HepG2 (cell line): ENCODE results near the gene CDKL5. TPM values are rescaled to one million over a fixed set of nuclear protein-coding genes. Genes with fewer than 3 reads are reported as not detected.

ENCODE experiments used
- ATAC-seq: fragments of 200-7000 bp; cut with Tn5 transposase; 3 replicates; pipeline ENCODE4 v1.9.1; 2020; ENCODE audit warnings: mild to moderate bottlenecking, moderate library complexity
- BruUV-seq: library from RNA; stranded (reverse); fragments of 400-500 nt; replicated peaks from 2 replicates; lab custom pipeline; 2021; lab: Mats Ljungman, UMichigan
- CTCF ChIA-PET: fragments of 300-600 bp; formaldehyde crosslinking; extraction: SDS; loops from one replicate; lab custom pipeline; 2021; ENCODE audit warnings: low total read pairs, inconsistent platforms, low intra/inter-chr PET ratio; lab: Yijun Ruan, JAX
- POLR2A ChIA-PET: fragments of 350-600 bp; sonication (Branson Sonifier 250); formaldehyde crosslinking; loops from one replicate; lab custom pipeline; 2020; ENCODE audit warnings: antibody characterized with exemption, inconsistent platforms; lab: Yijun Ruan, JAX
- DNase-seq: peaks from one replicate; pipeline ENCODE4 v3.0.0-alpha.2; 2015; ENCODE audit warnings: low spot score
- FAIRE-seq: peaks from 3 replicates; lab custom pipeline; 2011; peaks lifted over from hg19 to GRCh38; lab: Jason Lieb, UNC
- H2AFZ ChIP-seq: one replicate; pipeline ENCODE4 v1.6.1; 2011; ENCODE audit warnings: low read length, inconsistent platforms
- H3K27ac ChIP-seq: fragments of 300-600 bp; 3 replicates; pipeline ENCODE4 v1.8.0; 2011; ENCODE audit warnings: mixed run types, mild to moderate bottlenecking, mixed read lengths, low read length, inconsistent platforms; ENCODE audit not compliant: insufficient read depth; ENCODE audit errors: extremely low read length
- H3K27me3 ChIP-seq, 2 experiments: fragments of 200-600 bp in 1 of 2; 2 replicates in 1 of 2; 3 replicates in 1 of 2; pipeline versions ENCODE4 v1.6.0 to v1.8.0; 2011; ENCODE audit warnings: low read length in 2 of 2, mild to moderate bottlenecking in 2 of 2, moderate library complexity in 2 of 2, inconsistent platforms in 1 of 2; ENCODE audit not compliant: insufficient read depth in 2 of 2, control insufficient read depth in 1 of 2
- H3K36me3 ChIP-seq, 2 experiments: fragments of 200-600 bp in 1 of 2; replicated peaks in 1 of 2; 2 replicates in 1 of 2; 3 replicates in 1 of 2; pipeline versions ENCODE4 v1.5.1 to v1.8.0; 2011; ENCODE audit warnings: low read length in 2 of 2, inconsistent platforms in 1 of 2; ENCODE audit not compliant: insufficient read depth in 2 of 2, control insufficient read depth in 1 of 2
- H3K4me1 ChIP-seq: 2 replicates; pipeline ENCODE4 v1.5.1; 2012; ENCODE audit warnings: low read length, inconsistent platforms; ENCODE audit not compliant: insufficient read depth
- H3K4me2 ChIP-seq: 2 replicates; pipeline ENCODE4 v1.6.0; 2011; ENCODE audit warnings: low read depth, low read length, inconsistent platforms
- H3K4me3 ChIP-seq, 3 experiments: fragments of 200-600 bp in 1 of 3; sonication (generic), shearing (Covaris generic) in 1 of 3; replicated peaks in 1 of 3; 2 replicates each; pipeline ENCODE4 v1.5.1; 2011 to 2016; ENCODE audit warnings: low read length in 3 of 3, inconsistent platforms in 2 of 3, low read depth in 2 of 3, mild to moderate bottlenecking in 2 of 3, control low read depth in 1 of 3, mixed read lengths in 1 of 3; ENCODE audit not compliant: insufficient read depth in 1 of 3
- H3K79me2 ChIP-seq: one replicate; pipeline ENCODE4 v1.6.1; 2011; ENCODE audit warnings: low read length, inconsistent platforms; ENCODE audit not compliant: insufficient read depth
- H3K9ac ChIP-seq: 2 replicates; pipeline ENCODE4 v1.6.0; 2011; ENCODE audit warnings: mild to moderate bottlenecking, low read depth, low read length, inconsistent platforms; ENCODE audit not compliant: insufficient read depth
- H3K9me3 ChIP-seq: 2 replicates; pipeline ENCODE4 v1.5.1; 2012; ENCODE audit warnings: mild to moderate bottlenecking, low read length
- H4K20me1 ChIP-seq: 2 replicates; pipeline ENCODE4 v1.6.0; 2011; ENCODE audit warnings: inconsistent platforms, mild to moderate bottlenecking, low read length, moderate library complexity; ENCODE audit not compliant: insufficient read depth
- NCOA1 ChIP-seq: sonication (generic); formaldehyde crosslinking; IDR thresholded peaks from 2 replicates; pipeline ENCODE4 v1.9.0; 2021; ENCODE audit warnings: missing genetic modification reagents
- PCBP2 ChIP-seq: fragments of 200-400 bp; formaldehyde crosslinking; optimal IDR thresholded peaks from 2 replicates; pipeline ENCODE3; 2018; ENCODE audit warnings: low read length, low read depth; ENCODE audit not compliant: poor library complexity, severe bottlenecking
- SMC3 ChIP-seq: IDR thresholded peaks from 2 replicates; pipeline ENCODE4 v1.6.1; 2011; ENCODE audit warnings: low read length, improper control_type of control experiment
- STAG1 ChIP-seq: sonication (generic); formaldehyde crosslinking; IDR thresholded peaks from 2 replicates; pipeline ENCODE4 v1.4.0; 2020; ENCODE audit warnings: missing genetic modification reagents
- TSC22D2 ChIP-seq: sonication (generic); formaldehyde crosslinking; IDR thresholded peaks from 2 replicates; pipeline ENCODE4 v1.5.1; 2020; ENCODE audit warnings: missing genetic modification reagents, mild to moderate bottlenecking, borderline replicate concordance
- ZNF24 ChIP-seq: fragments of 450-650 bp; IDR thresholded peaks from 2 replicates; pipeline ENCODE4 v1.6.1; 2017; ENCODE audit warnings: antibody characterized with exemption, mild to moderate bottlenecking
- ZNF557 ChIP-seq: sonication (generic); formaldehyde crosslinking; IDR thresholded peaks from 2 replicates; pipeline ENCODE4 v1.4.0; 2020; ENCODE audit warnings: missing genetic modification reagents
- ZNF792 ChIP-seq: IDR thresholded peaks from 2 replicates; pipeline ENCODE4 v1.6.1; 2016
- WGBS: methylation state at CpG from one replicate; pipeline ENCODE4 v1.1.6; 2017; ENCODE audit warnings: low lambda C conversion rate; 5-methylcytosine and 5-hydroxymethylcytosine counted together
- in situ Hi-C: cut with HindIII; loops from 2 replicates; pipeline ENCODE4 v1.10.0; 2017; ENCODE audit warnings: low pct_unique_long_range_greater_than_20kb; ENCODE audit not compliant: extremely low pct_ligation_motif_present
- intact Hi-C: fragments of 100-400 bp; cut with micrococcal nuclease; formaldehyde crosslinking; loops from one replicate; pipeline ENCODE4 v1.10.0; 2022; ENCODE audit not compliant: unreplicated experiment
- polyA plus RNA-seq, 8 experiments: library from polyadenylated mRNA; depleted of rRNA in 3 of 8; stranded (reverse) in 7 of 8; unstranded in 1 of 8; fragments of >200 nt; fragmentation: Illumina TruSeq in 4 of 8; extraction: Trizol in 4 of 8; gene quantifications; 2 replicates each; pipeline versions ENCODE4 v1.2.1 to v1.2.3, GENCODE V29; 2011 to 2016; ENCODE audit warnings: low read depth in 4 of 8, missing spikeins in 1 of 8, mixed read lengths in 1 of 8; ENCODE audit not compliant: insufficient read depth in 1 of 8
- total RNA-seq, 5 experiments: library from RNA; depleted of rRNA; stranded (reverse); fragments of >200 nt; fragmentation: Illumina TruSeq; extraction: Trizol; gene quantifications; 2 replicates each; pipeline ENCODE4 v1.2.3, GENCODE V29; 2016; ENCODE audit warnings: low read depth in 1 of 5
- TF ChIP-seq, protein P1 (sequence below): sonication (generic); formaldehyde crosslinking; IDR thresholded peaks from 2 replicates; pipeline ENCODE4 v1.5.1; 2020; ENCODE audit warnings: missing genetic modification reagents, mild to moderate bottlenecking, borderline replicate concordance
- TF ChIP-seq, protein P2 (sequence below): sonication (generic); formaldehyde crosslinking; IDR thresholded peaks from 2 replicates; pipeline ENCODE4 v1.9.0; 2021; ENCODE audit warnings: missing genetic modification reagents, borderline replicate concordance
- TF ChIP-seq, protein P3 (sequence below): sonication (generic); formaldehyde crosslinking; IDR thresholded peaks from 2 replicates; pipeline ENCODE4 v1.5.0; 2020; ENCODE audit warnings: mild to moderate bottlenecking, missing genetic modification reagents, moderate library complexity

The CDKL5 gene
- total and polyA plus RNA-seq, 2 of the 13 experiments (the other 11 are each of a cell fraction or from before 2014, with no cell fraction given) = 2.8 to 7.0 TPM

DNA sequence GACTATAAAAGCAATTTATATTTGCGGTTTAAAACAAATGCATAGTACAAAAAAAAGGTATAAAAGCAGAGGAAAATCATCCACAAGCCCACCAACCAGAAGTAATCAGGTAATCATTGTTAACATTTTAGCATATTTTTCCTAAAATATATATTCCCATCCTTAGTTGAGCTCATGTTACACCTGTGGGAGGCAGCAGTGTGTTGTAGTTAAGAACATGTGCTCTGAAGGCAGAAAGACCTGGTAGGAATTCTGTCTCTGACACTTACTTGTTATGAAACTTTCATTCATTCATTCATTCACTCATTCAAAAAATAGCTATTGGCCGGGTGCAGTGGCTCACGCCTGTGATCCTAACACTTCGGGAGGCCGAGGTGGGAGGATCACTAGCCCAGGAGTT is 15.4 kb upstream of the CDKL5 start:
- in situ Hi-C loops (no loop called here), intact Hi-C loops (no loop called here)
- ChIA-PET CTCF (no interaction called here), POLR2A (no interaction called here)
- Histone ChIP-seq H3K79me2 (no peaks in the 10 kb centered on the region), H3K9me3 (no peaks in the 10 kb centered on the region), H3K4me2 (no peak overlapping the region), H3K4me3 (no peak overlapping the region), H3K36me3 (no peaks in the 10 kb centered on the region), H3K27ac (no peak overlapping the region), H3K27me3 (no peaks in the 10 kb centered on the region), H3K9ac (no peak overlapping the region), H3K4me1 (0 out of 2 replicates have a peak, but pooled peaks cover under 1% of the 10 kb centered on the region), H4K20me1 (no peaks in the 10 kb centered on the region), H2AFZ (no peak overlapping the region)
- TF ChIP-seq ZNF792 (CRISPR knock-in tag) (no peak), TSC22D2 (CRISPR knock-in tag) (no peak), ZNF24 (peak; percentile 87), NCOA1 (no peak), SMC3 (peak; percentile 35; the same call in 1 of the 2 replicates), PCBP2 (no peak), ZNF557 (CRISPR knock-in tag) (no peak), STAG1 (CRISPR knock-in tag) (peak; percentile 72)
- TF ChIP-seq, protein P1, sequence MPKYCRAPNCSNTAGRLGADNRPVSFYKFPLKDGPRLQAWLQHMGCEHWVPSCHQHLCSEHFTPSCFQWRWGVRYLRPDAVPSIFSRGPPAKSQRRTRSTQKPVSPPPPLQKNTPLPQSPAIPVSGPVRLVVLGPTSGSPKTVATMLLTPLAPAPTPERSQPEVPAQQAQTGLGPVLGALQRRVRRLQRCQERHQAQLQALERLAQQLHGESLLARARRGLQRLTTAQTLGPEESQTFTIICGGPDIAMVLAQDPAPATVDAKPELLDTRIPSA (CRISPR knock-in tag) = no peak
- TF ChIP-seq, protein P2, sequence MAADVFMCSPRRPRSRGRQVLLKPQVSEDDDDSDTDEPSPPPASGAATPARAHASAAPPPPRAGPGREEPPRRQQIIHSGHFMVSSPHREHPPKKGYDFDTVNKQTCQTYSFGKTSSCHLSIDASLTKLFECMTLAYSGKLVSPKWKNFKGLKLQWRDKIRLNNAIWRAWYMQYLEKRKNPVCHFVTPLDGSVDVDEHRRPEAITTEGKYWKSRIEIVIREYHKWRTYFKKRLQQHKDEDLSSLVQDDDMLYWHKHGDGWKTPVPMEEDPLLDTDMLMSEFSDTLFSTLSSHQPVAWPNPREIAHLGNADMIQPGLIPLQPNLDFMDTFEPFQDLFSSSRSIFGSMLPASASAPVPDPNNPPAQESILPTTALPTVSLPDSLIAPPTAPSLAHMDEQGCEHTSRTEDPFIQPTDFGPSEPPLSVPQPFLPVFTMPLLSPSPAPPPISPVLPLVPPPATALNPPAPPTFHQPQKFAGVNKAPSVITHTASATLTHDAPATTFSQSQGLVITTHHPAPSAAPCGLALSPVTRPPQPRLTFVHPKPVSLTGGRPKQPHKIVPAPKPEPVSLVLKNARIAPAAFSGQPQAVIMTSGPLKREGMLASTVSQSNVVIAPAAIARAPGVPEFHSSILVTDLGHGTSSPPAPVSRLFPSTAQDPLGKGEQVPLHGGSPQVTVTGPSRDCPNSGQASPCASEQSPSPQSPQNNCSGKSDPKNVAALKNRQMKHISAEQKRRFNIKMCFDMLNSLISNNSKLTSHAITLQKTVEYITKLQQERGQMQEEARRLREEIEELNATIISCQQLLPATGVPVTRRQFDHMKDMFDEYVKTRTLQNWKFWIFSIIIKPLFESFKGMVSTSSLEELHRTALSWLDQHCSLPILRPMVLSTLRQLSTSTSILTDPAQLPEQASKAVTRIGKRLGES (CRISPR knock-in tag) = no peak
- TF ChIP-seq, protein P3, sequence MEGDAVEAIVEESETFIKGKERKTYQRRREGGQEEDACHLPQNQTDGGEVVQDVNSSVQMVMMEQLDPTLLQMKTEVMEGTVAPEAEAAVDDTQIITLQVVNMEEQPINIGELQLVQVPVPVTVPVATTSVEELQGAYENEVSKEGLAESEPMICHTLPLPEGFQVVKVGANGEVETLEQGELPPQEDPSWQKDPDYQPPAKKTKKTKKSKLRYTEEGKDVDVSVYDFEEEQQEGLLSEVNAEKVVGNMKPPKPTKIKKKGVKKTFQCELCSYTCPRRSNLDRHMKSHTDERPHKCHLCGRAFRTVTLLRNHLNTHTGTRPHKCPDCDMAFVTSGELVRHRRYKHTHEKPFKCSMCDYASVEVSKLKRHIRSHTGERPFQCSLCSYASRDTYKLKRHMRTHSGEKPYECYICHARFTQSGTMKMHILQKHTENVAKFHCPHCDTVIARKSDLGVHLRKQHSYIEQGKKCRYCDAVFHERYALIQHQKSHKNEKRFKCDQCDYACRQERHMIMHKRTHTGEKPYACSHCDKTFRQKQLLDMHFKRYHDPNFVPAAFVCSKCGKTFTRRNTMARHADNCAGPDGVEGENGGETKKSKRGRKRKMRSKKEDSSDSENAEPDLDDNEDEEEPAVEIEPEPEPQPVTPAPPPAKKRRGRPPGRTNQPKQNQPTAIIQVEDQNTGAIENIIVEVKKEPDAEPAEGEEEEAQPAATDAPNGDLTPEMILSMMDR (CRISPR knock-in tag) = peak; percentile 55
- no TSS peak for BruUV-seq
- ATAC-seq (peak; percentile 59; the same call in 2 of the 3 replicates), DNase-seq (no peak), FAIRE-seq (peak; percentile 71)
- WGBS = 70% methylated on average over 5 of the region's 5 CpGs
